GM12872 (cell line): Measurements from ENCODE around the gene DNAH1.

ENCODE experiments used
- CTCF ChIP-seq: IDR thresholded peaks from 3 replicates; pipeline ENCODE4 v1.5.1; 2011; ENCODE audit warnings: low read depth, mild to moderate bottlenecking, low read length, moderate library complexity; ENCODE audit not compliant: insufficient read depth

The DNAH1 gene

GRCh38 chr3:52407779-52408178 is 91.7 kb downstream of the DNAH1 start:
- no peak for TF ChIP-seq CTCF

GRCh38 chr3:52408466-52408865 is 92.3 kb downstream of the DNAH1 start:
- no peak for TF ChIP-seq CTCF

- TF ChIP-seq CTCF: no peak
Observed at GRCh38 chr3:52415800-52416199, 99.7 kb downstream of the DNAH1 start.

- TF ChIP-seq CTCF: no peak
Observed at GRCh38 chr3:52420388-52420787, 104.3 kb downstream of the DNAH1 start.

GRCh38 chr3:52422669-52423068 is 106.5 kb downstream of the DNAH1 start:
- TF ChIP-seq CTCF: no peak

GRCh38 chr3:52423173-52423572 is 107.1 kb downstream of the DNAH1 start:
- TF ChIP-seq CTCF: no peak

GRCh38 chr3:52428151-52429005 is 112.3 kb downstream of the DNAH1 start:
- TF ChIP-seq CTCF: peak; percentile 77

- TF ChIP-seq CTCF: no peak
Observed at GRCh38 chr3:52429031-52429430, 112.9 kb downstream of the DNAH1 start.
